ENCODE results near the gene TRIM17. TPM values are rescaled to one million over a fixed set of nuclear protein-coding genes. Genes with fewer than 3 reads are reported as not detected.

The TRIM17 gene, protein sequence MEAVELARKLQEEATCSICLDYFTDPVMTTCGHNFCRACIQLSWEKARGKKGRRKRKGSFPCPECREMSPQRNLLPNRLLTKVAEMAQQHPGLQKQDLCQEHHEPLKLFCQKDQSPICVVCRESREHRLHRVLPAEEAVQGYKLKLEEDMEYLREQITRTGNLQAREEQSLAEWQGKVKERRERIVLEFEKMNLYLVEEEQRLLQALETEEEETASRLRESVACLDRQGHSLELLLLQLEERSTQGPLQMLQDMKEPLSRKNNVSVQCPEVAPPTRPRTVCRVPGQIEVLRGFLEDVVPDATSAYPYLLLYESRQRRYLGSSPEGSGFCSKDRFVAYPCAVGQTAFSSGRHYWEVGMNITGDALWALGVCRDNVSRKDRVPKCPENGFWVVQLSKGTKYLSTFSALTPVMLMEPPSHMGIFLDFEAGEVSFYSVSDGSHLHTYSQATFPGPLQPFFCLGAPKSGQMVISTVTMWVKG
- total RNA-seq: 4.7 and 6.3 TPM in 2 replicates
- long read RNA-seq: 0 reads

DNA sequence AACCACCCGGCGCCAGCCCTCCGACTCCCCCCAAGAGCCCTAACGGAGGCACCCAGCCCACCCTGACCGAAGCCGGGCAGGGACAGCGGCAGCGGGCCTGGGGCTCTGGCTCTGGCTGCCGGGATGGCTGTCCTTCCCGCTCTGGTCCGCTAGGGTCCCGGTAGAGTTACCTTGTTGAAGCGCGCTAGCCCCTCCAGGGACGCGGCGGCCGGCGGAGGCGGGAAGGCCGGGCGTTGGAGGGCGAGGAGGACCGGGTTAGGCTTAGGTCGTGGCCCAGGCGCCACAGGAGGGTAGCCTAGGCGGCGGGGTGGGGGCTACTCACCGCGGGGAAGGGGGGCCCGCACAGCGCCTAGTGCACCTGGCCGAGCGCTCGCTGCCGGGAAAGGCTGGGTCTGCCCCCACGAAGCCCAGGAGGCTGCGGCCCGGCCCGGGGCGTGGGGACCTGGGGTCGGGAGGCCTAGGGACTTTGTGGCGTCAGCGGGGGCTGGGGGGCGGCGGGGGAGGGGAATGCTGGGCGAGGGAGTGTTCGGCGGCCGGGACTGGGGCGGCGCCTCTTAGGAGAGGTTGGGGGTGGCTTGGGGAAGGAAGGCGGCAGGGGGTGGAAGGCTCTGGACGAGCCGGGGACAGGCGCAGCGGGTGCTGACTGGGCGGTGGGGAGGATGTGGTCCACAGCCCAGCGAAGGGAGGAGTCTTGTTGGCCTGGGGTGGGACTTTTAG lies at the start of gene TRIM17:
Gene TRIM17 (minus strand): TSS at position 645 of the 717 bp plus-strand sequence. CDS start 1,789 bp downstream, outside the sequence.
- peak; percentile 66 for TF ChIP-seq CTCF (conservative IDR thresholded peaks at IDR 0.05)
- DNase-seq (ENCODE audit: low read depth, low spot score): peak; percentile 59
- peak within 1 kb of the TSS; percentile 19 for H3K27ac Mint-ChIP-seq (ENCODE audit: unreplicated experiment)
- H3K36me3 Mint-ChIP-seq (ENCODE audit: low read depth): peaks cover 3% of the 10 kb centered on the region
- peak within 1 kb of the TSS; percentile 83 for H3K4me3 Mint-ChIP-seq
- H3K27me3 Mint-ChIP-seq (ENCODE audit: low read depth): peaks cover 25% of the 10 kb centered on the region
- no peaks in the 10 kb centered on the region for H3K9me3 Mint-ChIP-seq
- H3K4me1 Mint-ChIP-seq: peaks cover 11% of the 10 kb centered on the region

- Mint-ChIP-seq H3K4me1 (peaks cover 34% of the 10 kb centered on the region), H3K36me3 (ENCODE audit: low read depth) (no peaks in the 10 kb centered on the region), H3K4me3 (peak overlapping the region; percentile 88), H3K27ac (ENCODE audit: unreplicated experiment) (no peak overlapping the region), H3K27me3 (ENCODE audit: low read depth) (peaks cover 81% of the 10 kb centered on the region), H3K9me3 (no peaks in the 10 kb centered on the region)
- TF ChIP-seq CTCF (conservative IDR thresholded peaks at IDR 0.05): no peak
- no peak for DNase-seq (ENCODE audit: low read depth, low spot score)
These were observed 49.0 kb upstream of the TRIM17 start for GRCh38 chr1:228465571-228466146.

GRCh38 chr1:228465141-228465540 lies 48.5 kb upstream of the TRIM17 start:
- DNase-seq (ENCODE audit: low read depth, low spot score): no peak
- Mint-ChIP-seq H3K27ac (ENCODE audit: unreplicated experiment) (peak overlapping the region; percentile 97), H3K27me3 (ENCODE audit: low read depth) (peaks cover 83% of the 10 kb centered on the region), H3K4me3 (peak overlapping the region; percentile 88), H3K9me3 (no peaks in the 10 kb centered on the region), H3K36me3 (ENCODE audit: low read depth) (no peaks in the 10 kb centered on the region), H3K4me1 (peaks cover 35% of the 10 kb centered on the region)
- TF ChIP-seq CTCF (conservative IDR thresholded peaks at IDR 0.05): no peak

GRCh38 chr1:228464487-228464983 lies 47.9 kb upstream of the TRIM17 start:
- Mint-ChIP-seq H3K4me1 (peaks cover 35% of the 10 kb centered on the region), H3K36me3 (ENCODE audit: low read depth) (no peaks in the 10 kb centered on the region), H3K4me3 (peak overlapping the region; percentile 88), H3K9me3 (no peaks in the 10 kb centered on the region), H3K27ac (ENCODE audit: unreplicated experiment) (peak overlapping the region; percentile 97), H3K27me3 (ENCODE audit: low read depth) (peaks cover 83% of the 10 kb centered on the region)
- no peak for TF ChIP-seq CTCF (conservative IDR thresholded peaks at IDR 0.05)
- DNase-seq (ENCODE audit: low read depth, low spot score): peak; percentile 72

Data from neural crest cell (in vitro differentiated cells).